SK-N-SH treated with all-trans-retinoic acid at 6 μM for 48 hours (cell line): ENCODE data around the gene OR52E1.

Experiments used
- ATAC-seq: fragments of 200-7000 bp; cut with Tn5 transposase; 3 replicates; pipeline ENCODE4 v1.9.1; 2020; ENCODE audit warnings: mild to moderate bottlenecking, moderate library complexity
- ARNTL ChIP-seq: fragments of 450-650 bp; formaldehyde crosslinking; IDR thresholded peaks from 2 replicates; pipeline ENCODE4 v1.5.0; 2020; ENCODE audit warnings: low read depth, mild to moderate bottlenecking, moderate library complexity, borderline replicate concordance
- BACH2 ChIP-seq: fragments of 250-450 bp; sonication (Bioruptor Pico); IDR thresholded peaks from 2 replicates; pipeline ENCODE4 v1.9.0; 2021; ENCODE audit warnings: mild to moderate bottlenecking, borderline replicate concordance
- CSDC2 ChIP-seq: fragments of 250-450 bp; sonication (Bioruptor Pico); IDR thresholded peaks from 2 replicates; pipeline ENCODE4 v1.5.0; 2020; ENCODE audit warnings: mild to moderate bottlenecking, moderate library complexity
- ESRRG ChIP-seq: fragments of 250-450 bp; sonication (Bioruptor Pico); IDR thresholded peaks from 2 replicates; pipeline ENCODE4 v1.6.1; 2021; ENCODE audit warnings: mild to moderate bottlenecking
- GLIS3 ChIP-seq: fragments of 250-450 bp; sonication (Bioruptor Pico); IDR thresholded peaks from 2 replicates; pipeline ENCODE4 v1.5.0; 2020; ENCODE audit warnings: mild to moderate bottlenecking, moderate library complexity
- ISL1 ChIP-seq: fragments of 250-450 bp; sonication (Bioruptor Pico); IDR thresholded peaks from 2 replicates; pipeline ENCODE4 v2.1.2; 2022; ENCODE audit warnings: mild to moderate bottlenecking, moderate library complexity
- OSR1 ChIP-seq: fragments of 250-450 bp; sonication (Bioruptor Pico); IDR thresholded peaks from 2 replicates; pipeline ENCODE4 v1.8.0; 2022; ENCODE audit warnings: moderate library complexity, mild to moderate bottlenecking, inconsistent platforms
- PPARA ChIP-seq: fragments of 250-450 bp; sonication (Bioruptor Pico); IDR thresholded peaks from 2 replicates; pipeline ENCODE4 v1.5.0; 2020; ENCODE audit warnings: mild to moderate bottlenecking, borderline replicate concordance
- RARB ChIP-seq: fragments of 250-450 bp; sonication (Bioruptor Pico); IDR thresholded peaks from 2 replicates; pipeline ENCODE4 v1.8.0; 2021; ENCODE audit warnings: mild to moderate bottlenecking, moderate library complexity
- SNAI2 ChIP-seq: fragments of 250-450 bp; sonication (Bioruptor Pico); IDR thresholded peaks from 2 replicates; pipeline ENCODE4 v1.5.0; 2020; ENCODE audit warnings: mild to moderate bottlenecking, moderate library complexity
- TCF4 ChIP-seq: fragments of 250-450 bp; sonication (Bioruptor Pico); IDR thresholded peaks from 2 replicates; pipeline ENCODE4 v1.8.0; 2021; ENCODE audit warnings: mild to moderate bottlenecking, moderate library complexity, borderline replicate concordance
- TOX ChIP-seq: fragments of 250-450 bp; sonication (Bioruptor Pico); IDR thresholded peaks from 2 replicates; pipeline ENCODE4 v1.8.0; 2021; ENCODE audit warnings: mild to moderate bottlenecking, moderate library complexity, borderline replicate concordance
- ZC3H10 ChIP-seq: fragments of 250-450 bp; sonication (Bioruptor Pico); IDR thresholded peaks from 2 replicates; pipeline ENCODE4 v1.5.1; 2021; ENCODE audit warnings: mild to moderate bottlenecking, moderate library complexity
- ZFP3 ChIP-seq: fragments of 250-450 bp; sonication (Bioruptor Pico); IDR thresholded peaks from 2 replicates; pipeline ENCODE4 v1.5.0; 2020; ENCODE audit warnings: mild to moderate bottlenecking, moderate library complexity
- ZFP30 ChIP-seq: fragments of 450-650 bp; formaldehyde crosslinking; IDR thresholded peaks from 2 replicates; pipeline ENCODE4 v1.5.0; 2022; ENCODE audit warnings: mild to moderate bottlenecking, moderate library complexity
- ZNF565 ChIP-seq: fragments of 450-650 bp; formaldehyde crosslinking; conservative IDR thresholded peaks from 2 replicates; pipeline ENCODE4 v1.5.0; 2020; ENCODE audit warnings: low read depth, mild to moderate bottlenecking, moderate library complexity
- ZNF70 ChIP-seq: fragments of 450-650 bp; formaldehyde crosslinking; IDR thresholded peaks from 2 replicates; pipeline ENCODE4 v1.5.0; 2020; ENCODE audit warnings: mild to moderate bottlenecking, moderate library complexity
- ZNF8 ChIP-seq: fragments of 450-650 bp; formaldehyde crosslinking; IDR thresholded peaks from 2 replicates; pipeline ENCODE4 v1.5.0; 2020; ENCODE audit warnings: mild to moderate bottlenecking, moderate library complexity
- TF ChIP-seq, protein P1 (sequence below): fragments of 250-450 bp; sonication (Bioruptor Pico); IDR thresholded peaks from 2 replicates; pipeline ENCODE4 v1.8.0; 2021; ENCODE audit warnings: low read depth, mild to moderate bottlenecking, moderate library complexity, borderline replicate concordance
- TF ChIP-seq, protein P2 (sequence below): fragments of 250-450 bp; sonication (Bioruptor Pico); IDR thresholded peaks from 2 replicates; pipeline ENCODE4 v1.5.0; 2020; ENCODE audit warnings: mild to moderate bottlenecking, moderate library complexity
- TF ChIP-seq, protein P3 (sequence below): fragments of 250-450 bp; sonication (Bioruptor Pico); IDR thresholded peaks from 2 replicates; pipeline ENCODE4 v1.8.0; 2020; ENCODE audit warnings: mild to moderate bottlenecking, moderate library complexity, borderline replicate concordance
- TF ChIP-seq, protein P4 (sequence below): fragments of 250-450 bp; sonication (Bioruptor Pico); IDR thresholded peaks from 2 replicates; pipeline ENCODE4 v1.5.1; 2021; ENCODE audit warnings: mild to moderate bottlenecking, moderate library complexity
- TF ChIP-seq, protein P5 (sequence below): fragments of 250-450 bp; sonication (Bioruptor Pico); IDR thresholded peaks from 2 replicates; pipeline ENCODE4 v1.5.1; 2020; ENCODE audit warnings: low read depth, mild to moderate bottlenecking, moderate library complexity

The OR52E1 gene

DNA sequence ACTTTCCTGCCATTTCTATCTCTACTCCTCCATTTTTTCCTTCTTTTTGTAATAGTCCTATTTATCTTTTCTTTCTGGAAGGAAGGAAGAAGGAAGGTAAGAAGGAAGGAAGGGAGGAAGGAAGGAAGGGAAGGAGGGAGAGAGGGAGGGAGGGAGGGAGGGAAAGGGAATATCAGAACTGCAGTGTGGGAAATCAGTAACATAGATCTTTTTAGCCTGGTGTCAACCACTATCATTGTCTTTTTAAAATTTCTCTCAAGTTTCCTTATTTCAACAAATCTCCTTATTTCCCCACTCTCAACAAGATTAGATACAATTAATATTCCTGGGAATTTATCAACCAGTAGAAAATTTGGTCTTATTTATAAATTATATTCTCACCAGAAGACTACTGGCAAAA, 33.7 kb downstream of the OR52E1 start:
- TF ChIP-seq ZNF8 (no peak), ESRRG (CRISPR knock-in tag) (no peak), BACH2 (no peak), ZC3H10 (CRISPR knock-in tag) (no peak), OSR1 (CRISPR knock-in tag) (no peak), GLIS3 (CRISPR knock-in tag) (no peak), RARB (CRISPR knock-in tag) (no peak), CSDC2 (CRISPR knock-in tag) (no peak), ARNTL (CRISPR knock-in tag) (no peak), ISL1 (no peak), ZNF70 (CRISPR knock-in tag) (no peak), TCF4 (CRISPR knock-in tag) (no peak), SNAI2 (CRISPR knock-in tag) (no peak), ZNF565 (no peak), PPARA (CRISPR knock-in tag) (no peak)
- TF ChIP-seq, protein P1, sequence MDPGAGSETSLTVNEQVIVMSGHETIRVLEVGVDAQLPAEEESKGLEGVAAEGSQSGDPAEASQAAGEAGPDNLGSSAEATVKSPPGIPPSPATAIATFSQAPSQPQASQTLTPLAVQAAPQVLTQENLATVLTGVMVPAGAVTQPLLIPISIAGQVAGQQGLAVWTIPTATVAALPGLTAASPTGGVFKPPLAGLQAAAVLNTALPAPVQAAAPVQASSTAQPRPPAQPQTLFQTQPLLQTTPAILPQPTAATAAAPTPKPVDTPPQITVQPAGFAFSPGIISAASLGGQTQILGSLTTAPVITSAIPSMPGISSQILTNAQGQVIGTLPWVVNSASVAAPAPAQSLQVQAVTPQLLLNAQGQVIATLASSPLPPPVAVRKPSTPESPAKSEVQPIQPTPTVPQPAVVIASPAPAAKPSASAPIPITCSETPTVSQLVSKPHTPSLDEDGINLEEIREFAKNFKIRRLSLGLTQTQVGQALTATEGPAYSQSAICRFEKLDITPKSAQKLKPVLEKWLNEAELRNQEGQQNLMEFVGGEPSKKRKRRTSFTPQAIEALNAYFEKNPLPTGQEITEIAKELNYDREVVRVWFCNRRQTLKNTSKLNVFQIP (CRISPR knock-in tag), result no peak
- TF ChIP-seq, protein P2, sequence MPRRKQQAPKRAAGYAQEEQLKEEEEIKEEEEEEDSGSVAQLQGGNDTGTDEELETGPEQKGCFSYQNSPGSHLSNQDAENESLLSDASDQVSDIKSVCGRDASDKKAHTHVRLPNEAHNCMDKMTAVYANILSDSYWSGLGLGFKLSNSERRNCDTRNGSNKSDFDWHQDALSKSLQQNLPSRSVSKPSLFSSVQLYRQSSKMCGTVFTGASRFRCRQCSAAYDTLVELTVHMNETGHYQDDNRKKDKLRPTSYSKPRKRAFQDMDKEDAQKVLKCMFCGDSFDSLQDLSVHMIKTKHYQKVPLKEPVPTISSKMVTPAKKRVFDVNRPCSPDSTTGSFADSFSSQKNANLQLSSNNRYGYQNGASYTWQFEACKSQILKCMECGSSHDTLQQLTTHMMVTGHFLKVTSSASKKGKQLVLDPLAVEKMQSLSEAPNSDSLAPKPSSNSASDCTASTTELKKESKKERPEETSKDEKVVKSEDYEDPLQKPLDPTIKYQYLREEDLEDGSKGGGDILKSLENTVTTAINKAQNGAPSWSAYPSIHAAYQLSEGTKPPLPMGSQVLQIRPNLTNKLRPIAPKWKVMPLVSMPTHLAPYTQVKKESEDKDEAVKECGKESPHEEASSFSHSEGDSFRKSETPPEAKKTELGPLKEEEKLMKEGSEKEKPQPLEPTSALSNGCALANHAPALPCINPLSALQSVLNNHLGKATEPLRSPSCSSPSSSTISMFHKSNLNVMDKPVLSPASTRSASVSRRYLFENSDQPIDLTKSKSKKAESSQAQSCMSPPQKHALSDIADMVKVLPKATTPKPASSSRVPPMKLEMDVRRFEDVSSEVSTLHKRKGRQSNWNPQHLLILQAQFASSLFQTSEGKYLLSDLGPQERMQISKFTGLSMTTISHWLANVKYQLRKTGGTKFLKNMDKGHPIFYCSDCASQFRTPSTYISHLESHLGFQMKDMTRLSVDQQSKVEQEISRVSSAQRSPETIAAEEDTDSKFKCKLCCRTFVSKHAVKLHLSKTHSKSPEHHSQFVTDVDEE (CRISPR knock-in tag), result no peak
- TF ChIP-seq, protein P3, sequence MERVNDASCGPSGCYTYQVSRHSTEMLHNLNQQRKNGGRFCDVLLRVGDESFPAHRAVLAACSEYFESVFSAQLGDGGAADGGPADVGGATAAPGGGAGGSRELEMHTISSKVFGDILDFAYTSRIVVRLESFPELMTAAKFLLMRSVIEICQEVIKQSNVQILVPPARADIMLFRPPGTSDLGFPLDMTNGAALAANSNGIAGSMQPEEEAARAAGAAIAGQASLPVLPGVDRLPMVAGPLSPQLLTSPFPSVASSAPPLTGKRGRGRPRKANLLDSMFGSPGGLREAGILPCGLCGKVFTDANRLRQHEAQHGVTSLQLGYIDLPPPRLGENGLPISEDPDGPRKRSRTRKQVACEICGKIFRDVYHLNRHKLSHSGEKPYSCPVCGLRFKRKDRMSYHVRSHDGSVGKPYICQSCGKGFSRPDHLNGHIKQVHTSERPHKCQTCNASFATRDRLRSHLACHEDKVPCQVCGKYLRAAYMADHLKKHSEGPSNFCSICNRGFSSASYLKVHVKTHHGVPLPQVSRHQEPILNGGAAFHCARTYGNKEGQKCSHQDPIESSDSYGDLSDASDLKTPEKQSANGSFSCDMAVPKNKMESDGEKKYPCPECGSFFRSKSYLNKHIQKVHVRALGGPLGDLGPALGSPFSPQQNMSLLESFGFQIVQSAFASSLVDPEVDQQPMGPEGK (CRISPR knock-in tag), result no peak
- no peak for ATAC-seq

DNA sequence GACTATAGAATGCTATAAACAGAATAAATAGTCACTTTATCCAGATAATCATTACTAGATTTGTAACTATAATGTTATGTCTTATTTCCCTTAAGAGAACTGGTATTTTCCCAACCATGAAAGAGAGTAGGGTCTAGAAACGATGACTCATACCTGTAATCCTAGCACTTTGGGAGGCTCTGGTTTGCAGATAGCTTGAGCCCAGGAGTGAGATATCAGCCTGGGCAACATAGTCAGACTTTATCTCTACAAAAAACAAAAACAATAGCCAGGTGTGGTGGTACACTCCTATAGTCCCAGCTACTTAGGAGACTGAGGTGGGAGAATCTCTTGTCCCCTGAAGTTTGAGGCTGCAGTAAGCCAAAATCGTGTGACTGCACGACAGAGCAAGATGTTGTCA, 37.9 kb downstream of the OR52E1 start:
- no peak for ATAC-seq
- TF ChIP-seq BACH2 (no peak), ZFP3 (CRISPR knock-in tag) (no peak), ZNF565 (no peak), TOX (CRISPR knock-in tag) (no peak), ZNF8 (no peak), ZC3H10 (CRISPR knock-in tag) (no peak), GLIS3 (CRISPR knock-in tag) (no peak), TCF4 (CRISPR knock-in tag) (no peak), OSR1 (CRISPR knock-in tag) (no peak), ISL1 (no peak), ZFP30 (CRISPR knock-in tag) (no peak), ESRRG (CRISPR knock-in tag) (no peak), ZNF70 (CRISPR knock-in tag) (no peak)
- TF ChIP-seq, protein P1 (CRISPR knock-in tag), result no peak
- TF ChIP-seq, protein P4, sequence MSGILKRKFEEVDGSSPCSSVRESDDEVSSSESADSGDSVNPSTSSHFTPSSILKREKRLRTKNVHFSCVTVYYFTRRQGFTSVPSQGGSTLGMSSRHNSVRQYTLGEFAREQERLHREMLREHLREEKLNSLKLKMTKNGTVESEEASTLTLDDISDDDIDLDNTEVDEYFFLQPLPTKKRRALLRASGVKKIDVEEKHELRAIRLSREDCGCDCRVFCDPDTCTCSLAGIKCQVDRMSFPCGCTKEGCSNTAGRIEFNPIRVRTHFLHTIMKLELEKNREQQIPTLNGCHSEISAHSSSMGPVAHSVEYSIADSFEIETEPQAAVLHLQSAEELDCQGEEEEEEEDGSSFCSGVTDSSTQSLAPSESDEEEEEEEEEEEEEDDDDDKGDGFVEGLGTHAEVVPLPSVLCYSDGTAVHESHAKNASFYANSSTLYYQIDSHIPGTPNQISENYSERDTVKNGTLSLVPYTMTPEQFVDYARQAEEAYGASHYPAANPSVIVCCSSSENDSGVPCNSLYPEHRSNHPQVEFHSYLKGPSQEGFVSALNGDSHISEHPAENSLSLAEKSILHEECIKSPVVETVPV (CRISPR knock-in tag), result no peak
- TF ChIP-seq, protein P2 (CRISPR knock-in tag), result no peak
- TF ChIP-seq, protein P3 (CRISPR knock-in tag), result no peak
- TF ChIP-seq, protein P5, sequence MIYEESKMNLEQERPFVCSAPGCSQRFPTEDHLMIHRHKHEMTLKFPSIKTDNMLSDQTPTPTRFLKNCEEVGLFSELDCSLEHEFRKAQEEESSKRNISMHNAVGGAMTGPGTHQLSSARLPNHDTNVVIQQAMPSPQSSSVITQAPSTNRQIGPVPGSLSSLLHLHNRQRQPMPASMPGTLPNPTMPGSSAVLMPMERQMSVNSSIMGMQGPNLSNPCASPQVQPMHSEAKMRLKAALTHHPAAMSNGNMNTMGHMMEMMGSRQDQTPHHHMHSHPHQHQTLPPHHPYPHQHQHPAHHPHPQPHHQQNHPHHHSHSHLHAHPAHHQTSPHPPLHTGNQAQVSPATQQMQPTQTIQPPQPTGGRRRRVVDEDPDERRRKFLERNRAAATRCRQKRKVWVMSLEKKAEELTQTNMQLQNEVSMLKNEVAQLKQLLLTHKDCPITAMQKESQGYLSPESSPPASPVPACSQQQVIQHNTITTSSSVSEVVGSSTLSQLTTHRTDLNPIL (CRISPR knock-in tag), result no peak
